Measurements from ENCODE around the gene GREM1. TPM values are rescaled to one million over a fixed set of nuclear protein-coding genes. Genes with fewer than 3 reads are reported as not detected.

GREM1 gene
- total RNA-seq, 2 donors from 2014 or later, result 0.62 to 2.7 TPM

GRCh38 chr15:32729700-32730395 is 12.0 kb downstream of the GREM1 start:
- Mint-ChIP-seq H3K27ac (no peak overlapping the region), H3K4me3 (no peak overlapping the region), H3K27me3 (ENCODE audit: insufficient read depth) (peaks cover 18% of the 10 kb centered on the region), H3K9me3 (peaks cover 5% of the 10 kb centered on the region), H3K36me3 (ENCODE audit: low read depth) (no peaks in the 10 kb centered on the region), H3K4me1 (peaks cover 10% of the 10 kb centered on the region)
- Histone ChIP-seq H3K9me3 (ENCODE audit: control insufficient read depth, low read length) (no peaks in the 10 kb centered on the region), H3K36me3 (ENCODE audit: control insufficient read depth, insufficient read depth, low read length) (no peaks in the 10 kb centered on the region), H3K4me3 (ENCODE audit: low read length) (no peak overlapping the region), H3K27me3 (ENCODE audit: control insufficient read depth, insufficient read depth, low read length, poor library complexity, severe bottlenecking) (no peaks in the 10 kb centered on the region), H3K9ac (ENCODE audit: extremely low read depth, low read length, poor library complexity, severe bottlenecking) (no peak overlapping the region), H3K4me1 (ENCODE audit: control insufficient read depth, insufficient read depth, low read length) (no peaks in the 10 kb centered on the region), H3K27ac (ENCODE audit: low read depth, low read length) (no peak overlapping the region)
- WGBS, 2 experiments (ENCODE audit: insufficient coverage in 1 of 2, insufficient read length in 1 of 2), result 92 to 94% methylated on average over 8 to 10 of the region's 10 CpGs
- TF ChIP-seq CTCF (conservative IDR thresholded peaks at IDR 0.05), result no peak
- DNase-seq, result no peak

GRCh38 chr15:32730677-32731654 is 13.2 kb downstream of the GREM1 start:
- no peaks in the 10 kb centered on the region for H3K36me3 ChIP-seq (ENCODE audit: control insufficient read depth, insufficient read depth, low read length)
- no peak overlapping the region for H3K27ac ChIP-seq (ENCODE audit: low read depth, low read length)
- no peaks in the 10 kb centered on the region for H3K9me3 ChIP-seq (ENCODE audit: control insufficient read depth, low read length)
- no peak overlapping the region for H3K9ac ChIP-seq (ENCODE audit: extremely low read depth, low read length, poor library complexity, severe bottlenecking)
- H3K27me3 ChIP-seq (ENCODE audit: control insufficient read depth, insufficient read depth, low read length, poor library complexity, severe bottlenecking), result no peaks in the 10 kb centered on the region
- Mint-ChIP-seq H3K27me3 (ENCODE audit: insufficient read depth) (peaks cover 16% of the 10 kb centered on the region), H3K9me3 (peaks cover 5% of the 10 kb centered on the region), H3K27ac (no peak overlapping the region), H3K36me3 (ENCODE audit: low read depth) (no peaks in the 10 kb centered on the region), H3K4me3 (no peak overlapping the region), H3K4me1 (peaks cover 12% of the 10 kb centered on the region)
- WGBS, 2 experiments (ENCODE audit: insufficient coverage in 1 of 2, insufficient read length in 1 of 2), result 70 to 76% methylated on average over 17 to 27 of the region's 27 CpGs
- no peak overlapping the region for H3K4me3 ChIP-seq (ENCODE audit: low read length)
- no peaks in the 10 kb centered on the region for H3K4me1 ChIP-seq (ENCODE audit: control insufficient read depth, insufficient read depth, low read length)
- no peak for TF ChIP-seq CTCF (conservative IDR thresholded peaks at IDR 0.05)
- DNase-seq, result peak; percentile 91

- Mint-ChIP-seq H3K27ac (no peak overlapping the region), H3K9me3 (peaks cover 10% of the 10 kb centered on the region), H3K27me3 (ENCODE audit: insufficient read depth) (peaks cover 9% of the 10 kb centered on the region), H3K4me3 (no peak overlapping the region), H3K4me1 (peaks cover 12% of the 10 kb centered on the region), H3K36me3 (ENCODE audit: low read depth) (peaks cover 3% of the 10 kb centered on the region)
- H3K4me1 ChIP-seq (ENCODE audit: control insufficient read depth, insufficient read depth, low read length), result no peaks in the 10 kb centered on the region
- no peak overlapping the region for H3K27ac ChIP-seq (ENCODE audit: low read depth, low read length)
- no peak for TF ChIP-seq CTCF (conservative IDR thresholded peaks at IDR 0.05)
- no peak overlapping the region for H3K4me3 ChIP-seq (ENCODE audit: low read length)
- H3K9me3 ChIP-seq (ENCODE audit: control insufficient read depth, low read length), result no peaks in the 10 kb centered on the region
- 88 to 92% methylated on average over 4 to 5 of the region's 6 CpGs for WGBS, 2 experiments (ENCODE audit: insufficient coverage in 1 of 2, insufficient read length in 1 of 2)
- H3K9ac ChIP-seq (ENCODE audit: extremely low read depth, low read length, poor library complexity, severe bottlenecking), result no peak overlapping the region
- no peaks in the 10 kb centered on the region for H3K27me3 ChIP-seq (ENCODE audit: control insufficient read depth, insufficient read depth, low read length, poor library complexity, severe bottlenecking)
- H3K36me3 ChIP-seq (ENCODE audit: control insufficient read depth, insufficient read depth, low read length), result no peaks in the 10 kb centered on the region
- no peak for DNase-seq
Observed at GRCh38 chr15:32732574-32733157, 14.9 kb downstream of the GREM1 start.
